GM23338 (cell line): ENCODE measurements around the gene SCG3. TPM values are rescaled to one million over a fixed set of nuclear protein-coding genes. Genes with fewer than 3 reads are reported as not detected.

Experiments
- CREB1 ChIP-seq: fragments of 250-450 bp; sonication (Bioruptor Pico); IDR thresholded peaks from 2 replicates; pipeline ENCODE4 v1.5.0; 2020; ENCODE audit warnings: low read depth, mild to moderate bottlenecking, moderate library complexity
- CTCF ChIP-seq, 2 experiments: fragments of 200-600 bp in 1 of 2; sonication (generic) in 1 of 2; conservative IDR thresholded peaks; 2 replicates each; pipeline versions ENCODE4 v1.5.1 to v1.6.1; 2016 to 2017; ENCODE audit warnings: antibody characterized with exemption in 2 of 2, low read depth in 2 of 2, mild to moderate bottlenecking in 2 of 2, moderate library complexity in 1 of 2
- ETS1 ChIP-seq: IDR thresholded peaks from 2 replicates; pipeline ENCODE4 v1.6.1; 2016; ENCODE audit warnings: antibody characterized with exemption
- EZH2 ChIP-seq: fragments of 200-600 bp; sonication (generic); IDR thresholded peaks from one replicate; pipeline ENCODE4 v1.8.0; 2017; ENCODE audit warnings: antibody characterized with exemption, mild to moderate bottlenecking, low read depth; ENCODE audit not compliant: unreplicated experiment
- EZH2phosphoT487 ChIP-seq: fragments of 200-600 bp; sonication (generic); IDR thresholded peaks from one replicate; pipeline ENCODE4 v1.8.1; 2018; ENCODE audit warnings: antibody characterized with exemption; ENCODE audit not compliant: unreplicated experiment
- JUNB ChIP-seq: IDR thresholded peaks from one replicate; pipeline ENCODE4 v1.6.1; 2016; ENCODE audit warnings: antibody characterized with exemption; ENCODE audit not compliant: unreplicated experiment
- POLR2AphosphoS5 ChIP-seq: IDR thresholded peaks from 2 replicates; pipeline ENCODE4 v1.6.1; 2016; ENCODE audit warnings: antibody characterized with exemption, low read depth
- STAT1 ChIP-seq: IDR thresholded peaks from one replicate; pipeline ENCODE4 v1.6.1; 2016; ENCODE audit warnings: antibody characterized with exemption; ENCODE audit not compliant: unreplicated experiment
- ZNF462 ChIP-seq: fragments of 250-450 bp; sonication (Bioruptor Pico); IDR thresholded peaks from 2 replicates; pipeline ENCODE4 v1.5.0; 2020; ENCODE audit warnings: mild to moderate bottlenecking, moderate library complexity
- polyA plus RNA-seq: library from polyadenylated mRNA; unstranded; fragments of >200 nt; fragmentation: Nextera tagmentation; extraction: Ambion mirVana; gene quantifications from 2 replicates; pipeline ENCODE4 v1.2.1, GENCODE V29; 2016
- total RNA-seq: library from RNA; depleted of rRNA; stranded (reverse); fragments of >200 nt; shearing (Covaris generic); gene quantifications from 2 replicates; pipeline ENCODE4 v1.2.3, GENCODE V29; 2014

SCG3 gene
- total and polyA plus RNA-seq, 2 experiments from 2014 or later, result 44.2 to 99.5 TPM

GRCh38 chr15:51667478-51667877 is 13.8 kb upstream of the SCG3 start (continued):
- TF ChIP-seq ZNF462 (no peak), STAT1 (no peak), EZH2phosphoT487 (no peak), ETS1 (no peak), EZH2 (no peak), CTCF (conservative IDR thresholded peaks at IDR 0.05; ENCODE audit: low read depth in 2 of 2) (no peak), JUNB (no peak), POLR2AphosphoS5 (no peak), CREB1 (no peak)
